Measurements from ENCODE around the gene OR1F1.
"Not testable (repeated sequence)": the region's sequence is repeated elsewhere in the genome, so short reads cannot be mapped to it uniquely, and the experiment has no call there.

Gene OR1F1

GRCh38 chr16:3197694-3198333 lies 9.8 kb downstream of the OR1F1 start:
- in situ Hi-C loops (cut with MboI; ENCODE audit: low sequenced_read_pairs) = not testable (repeated sequence)

- in situ Hi-C loops (cut with MboI; ENCODE audit: low sequenced_read_pairs) = no loop called here
These were observed 10.5 kb downstream of the OR1F1 start for GRCh38 chr16:3198334-3199072.

GRCh38 chr16:3202903-3203539 lies 15.0 kb downstream of the OR1F1 start:
- in situ Hi-C loops (cut with MboI; ENCODE audit: low sequenced_read_pairs) = no loop called here

GRCh38 chr16:3205939-3206338 lies 17.9 kb downstream of the OR1F1 start:
- in situ Hi-C loops (cut with MboI; ENCODE audit: low sequenced_read_pairs) = not testable (repeated sequence)

- in situ Hi-C loops (cut with MboI; ENCODE audit: low sequenced_read_pairs) = no loop called here
These were observed 19.3 kb downstream of the OR1F1 start for GRCh38 chr16:3207086-3207953.

GRCh38 chr16:3212006-3212405 lies 24.0 kb downstream of the OR1F1 start:
- in situ Hi-C loops (cut with MboI; ENCODE audit: low sequenced_read_pairs) = no loop called here

- in situ Hi-C loops (cut with MboI; ENCODE audit: low sequenced_read_pairs) = no loop called here
These were observed 24.6 kb downstream of the OR1F1 start for GRCh38 chr16:3212567-3212966.

- in situ Hi-C loops (cut with MboI; ENCODE audit: low sequenced_read_pairs) = no loop called here
These were observed 27.0 kb downstream of the OR1F1 start for GRCh38 chr16:3214904-3215600.

GRCh38 chr16:3215601-3216262 lies 27.7 kb downstream of the OR1F1 start:
- in situ Hi-C loops (cut with MboI; ENCODE audit: low sequenced_read_pairs) = no loop called here

- in situ Hi-C loops (cut with MboI; ENCODE audit: low sequenced_read_pairs) = no loop called here
These were observed 28.2 kb downstream of the OR1F1 start for GRCh38 chr16:3216263-3216640.

GRCh38 chr16:3220839-3221238 lies 32.8 kb downstream of the OR1F1 start:
- in situ Hi-C loops (cut with MboI; ENCODE audit: low sequenced_read_pairs) = no loop called here

- in situ Hi-C loops (cut with MboI; ENCODE audit: low sequenced_read_pairs) = no loop called here
These were observed 36.0 kb downstream of the OR1F1 start for GRCh38 chr16:3223913-3224515.

GRCh38 chr16:3234543-3234856 lies 46.5 kb downstream of the OR1F1 start:
- in situ Hi-C loops (cut with MboI; ENCODE audit: low sequenced_read_pairs) = no loop called here

GRCh38 chr16:3234857-3235561 lies 47.0 kb downstream of the OR1F1 start, which contains the start of gene ZNF200:
Gene ZNF200, minus strand, starts transcription at chr16:3235158. Its CDS starts 1,403 bp downstream, at chr16:3233755.
- in situ Hi-C loops (cut with MboI; ENCODE audit: low sequenced_read_pairs) = no loop called here

- in situ Hi-C loops (cut with MboI; ENCODE audit: low sequenced_read_pairs) = no loop called here
These were observed 48.1 kb downstream of the OR1F1 start for GRCh38 chr16:3235856-3236669.

GRCh38 chr16:3241761-3242160 lies 53.8 kb downstream of the OR1F1 start:
- in situ Hi-C loops (cut with MboI; ENCODE audit: low sequenced_read_pairs) = no loop called here

GRCh38 chr16:3242709-3243108 lies 54.7 kb downstream of the OR1F1 start:
- in situ Hi-C loops (cut with MboI; ENCODE audit: low sequenced_read_pairs) = no loop called here

GRCh38 chr16:3243882-3244281 lies 55.9 kb downstream of the OR1F1 start:
- in situ Hi-C loops (cut with MboI; ENCODE audit: low sequenced_read_pairs) = no loop called here

Data from HL-60/S4 treated with phorbol 12-myristate 13-acetate at 8.2 ng/mL for 4 days and 3 days (cell line).